Measurements from ENCODE around the gene RNF31.

DNA sequence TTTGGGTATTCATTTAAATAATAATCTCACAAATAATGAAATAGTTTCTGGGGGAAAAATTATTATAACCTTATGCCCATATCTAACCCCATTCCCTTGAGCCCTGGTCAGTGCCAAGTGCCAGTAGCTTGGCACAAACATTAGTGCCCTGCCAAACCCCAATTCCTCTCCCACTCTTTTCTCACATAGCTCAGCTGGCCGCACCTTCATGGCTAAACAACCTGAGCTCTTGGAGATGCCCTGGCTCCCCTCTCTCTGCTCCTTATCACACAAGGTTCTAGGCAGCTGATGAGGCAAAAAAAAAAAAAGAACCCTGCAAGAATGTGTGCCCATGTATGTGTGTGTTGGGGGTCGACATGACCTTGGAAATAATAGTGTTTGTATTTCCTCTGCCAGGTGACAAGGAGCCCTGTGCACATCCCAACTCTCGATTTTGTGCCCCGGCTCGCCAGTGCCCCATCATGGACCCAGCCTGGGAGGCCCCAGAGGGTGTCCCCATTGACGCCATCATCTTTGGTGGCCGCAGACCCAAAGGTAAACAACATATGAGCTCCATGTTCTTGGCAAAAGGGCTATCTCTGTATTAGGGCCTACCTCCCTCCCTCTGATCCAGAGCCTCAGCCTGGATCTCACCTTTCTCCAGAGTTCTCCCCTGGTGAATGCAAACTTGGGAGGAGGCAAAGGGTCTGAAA is 44.8 kb upstream of the RNF31 start:
- TF ChIP-seq POLR2AphosphoS5 (IDR thresholded peaks at IDR 0.05), result no peak
- TF ChIP-seq EP300 (IDR thresholded peaks at IDR 0.05), result no peak
- no peak for TF ChIP-seq CTCF (IDR thresholded peaks at IDR 0.05)
- TF ChIP-seq POLR2A (IDR thresholded peaks at IDR 0.05), result no peak

Measured in sigmoid colon (tissue), 4 donors.